HUES48 (cell line): Measurements from ENCODE around the gene FSTL4.
"Not testable (repeated sequence)": the region's sequence is repeated elsewhere in the genome, so short reads cannot be mapped to it uniquely, and the experiment has no call there.

Experiments
- H3K27ac ChIP-seq: one replicate; pipeline ENCODE4 v1.7.0; 2013; ENCODE audit warnings: low read depth, low read length, inconsistent platforms
- H3K27me3 ChIP-seq: 2 replicates; pipeline ENCODE4 v1.6.1; 2013; ENCODE audit warnings: mild to moderate bottlenecking, low read length; ENCODE audit not compliant: control insufficient read depth, insufficient read depth
- H3K36me3 ChIP-seq: 2 replicates; pipeline ENCODE4 v1.6.1; 2013; ENCODE audit warnings: low read length; ENCODE audit not compliant: control insufficient read depth, insufficient read depth
- H3K4me1 ChIP-seq: 2 replicates; pipeline ENCODE4 v1.6.1; 2013; ENCODE audit warnings: mild to moderate bottlenecking, low read length; ENCODE audit not compliant: control insufficient read depth, insufficient read depth
- H3K4me3 ChIP-seq: 2 replicates; pipeline ENCODE4 v1.5.1; 2013; ENCODE audit warnings: mild to moderate bottlenecking, low read depth, low read length
- H3K9ac ChIP-seq: 2 replicates; pipeline ENCODE4 v1.6.1; 2013; ENCODE audit warnings: mild to moderate bottlenecking, low read depth, low read length, moderate library complexity
- H3K9me3 ChIP-seq: 2 replicates; pipeline ENCODE4 v1.6.1; 2013; ENCODE audit warnings: low read length; ENCODE audit not compliant: control insufficient read depth, insufficient read depth

FSTL4 gene

GRCh38 chr5:133554279-133554678 lies 58.1 kb downstream of the FSTL4 start:
- H3K4me1 ChIP-seq: peaks cover 11% of the 10 kb centered on the region
- H3K36me3 ChIP-seq: no peaks in the 10 kb centered on the region
- H3K9me3 ChIP-seq: no peaks in the 10 kb centered on the region
- H3K27me3 ChIP-seq: no peaks in the 10 kb centered on the region
- no peak overlapping the region for H3K9ac ChIP-seq
- no peak overlapping the region for H3K27ac ChIP-seq
- H3K4me3 ChIP-seq: no peak overlapping the region

- H3K4me1 ChIP-seq: peaks cover 11% of the 10 kb centered on the region
- no peaks in the 10 kb centered on the region for H3K27me3 ChIP-seq
- no peaks in the 10 kb centered on the region for H3K36me3 ChIP-seq
These were observed 59.3 kb downstream of the FSTL4 start for GRCh38 chr5:133552925-133553525.

GRCh38 chr5:133546500-133546899 lies 65.8 kb downstream of the FSTL4 start:
- no peaks in the 10 kb centered on the region for H3K9me3 ChIP-seq
- H3K27me3 ChIP-seq: no peaks in the 10 kb centered on the region
- no peaks in the 10 kb centered on the region for H3K36me3 ChIP-seq
- no peaks in the 10 kb centered on the region for H3K4me1 ChIP-seq
- H3K9ac ChIP-seq: no peak overlapping the region
- no peak overlapping the region for H3K4me3 ChIP-seq
- H3K27ac ChIP-seq: no peak overlapping the region

More at GRCh38 chr5:133552925-133553525, 59.3 kb downstream of the FSTL4 start:
- no peaks in the 10 kb centered on the region for H3K9me3 ChIP-seq
- no peak overlapping the region for H3K4me3 ChIP-seq
- no peak overlapping the region for H3K27ac ChIP-seq
- no peak overlapping the region for H3K9ac ChIP-seq

GRCh38 chr5:133544346-133544745 lies 68.0 kb downstream of the FSTL4 start:
- H3K27ac ChIP-seq: no peak overlapping the region
- H3K4me1 ChIP-seq: no peaks in the 10 kb centered on the region
- H3K9ac ChIP-seq: no peak overlapping the region
- no peaks in the 10 kb centered on the region for H3K9me3 ChIP-seq
- no peaks in the 10 kb centered on the region for H3K27me3 ChIP-seq
- H3K36me3 ChIP-seq: no peaks in the 10 kb centered on the region
- H3K4me3 ChIP-seq: no peak overlapping the region

GRCh38 chr5:133539818-133540217 lies 72.5 kb downstream of the FSTL4 start:
- Histone ChIP-seq H3K4me1 (no peaks in the 10 kb centered on the region), H3K9me3 (no peaks in the 10 kb centered on the region), H3K27ac (no peak overlapping the region), H3K36me3 (no peaks in the 10 kb centered on the region), H3K27me3 (no peaks in the 10 kb centered on the region), H3K4me3 (no peak overlapping the region), H3K9ac (no peak overlapping the region)

- Histone ChIP-seq H3K9me3 (no peaks in the 10 kb centered on the region), H3K27ac (no peak overlapping the region), H3K36me3 (no peaks in the 10 kb centered on the region), H3K9ac (no peak overlapping the region), H3K4me3 (no peak overlapping the region), H3K27me3 (no peaks in the 10 kb centered on the region), H3K4me1 (no peaks in the 10 kb centered on the region)
These were observed 73.6 kb downstream of the FSTL4 start for GRCh38 chr5:133538718-133539117.

- not testable (repeated sequence) for H3K4me3 ChIP-seq, H3K9ac ChIP-seq, H3K36me3 ChIP-seq, H3K27ac ChIP-seq, H3K4me1 ChIP-seq, H3K9me3 ChIP-seq, H3K27me3 ChIP-seq
These were observed 77.0 kb downstream of the FSTL4 start for GRCh38 chr5:133535241-133535929.

- Histone ChIP-seq H3K27ac (no peak overlapping the region), H3K36me3 (no peaks in the 10 kb centered on the region), H3K4me1 (no peaks in the 10 kb centered on the region), H3K4me3 (no peak overlapping the region), H3K9me3 (no peaks in the 10 kb centered on the region), H3K27me3 (no peaks in the 10 kb centered on the region), H3K9ac (no peak overlapping the region)
These were observed 77.8 kb downstream of the FSTL4 start for GRCh38 chr5:133534566-133534965.

GRCh38 chr5:133533541-133533940 lies 78.8 kb downstream of the FSTL4 start:
- Histone ChIP-seq H3K4me1 (no peaks in the 10 kb centered on the region), H3K4me3 (no peak overlapping the region), H3K27ac (no peak overlapping the region), H3K36me3 (no peaks in the 10 kb centered on the region), H3K9ac (no peak overlapping the region), H3K27me3 (no peaks in the 10 kb centered on the region), H3K9me3 (no peaks in the 10 kb centered on the region)

GRCh38 chr5:133531594-133531993 lies 80.7 kb downstream of the FSTL4 start:
- no peak overlapping the region for H3K27ac ChIP-seq
- no peaks in the 10 kb centered on the region for H3K36me3 ChIP-seq
- no peak overlapping the region for H3K4me3 ChIP-seq
- H3K27me3 ChIP-seq: no peaks in the 10 kb centered on the region
- H3K9me3 ChIP-seq: no peaks in the 10 kb centered on the region
- no peaks in the 10 kb centered on the region for H3K4me1 ChIP-seq
- no peak overlapping the region for H3K9ac ChIP-seq

GRCh38 chr5:133531178-133531577 lies 81.2 kb downstream of the FSTL4 start:
- Histone ChIP-seq H3K9ac (no peak overlapping the region), H3K36me3 (no peaks in the 10 kb centered on the region), H3K9me3 (no peaks in the 10 kb centered on the region), H3K4me3 (no peak overlapping the region), H3K4me1 (no peaks in the 10 kb centered on the region), H3K27me3 (no peaks in the 10 kb centered on the region), H3K27ac (no peak overlapping the region)
